A549 treated with dexamethasone at 1 μM for 4 hours (cell line): Measurements from ENCODE around the gene KISS1. TPM values are rescaled to one million over a fixed set of nuclear protein-coding genes. Genes with fewer than 3 reads are reported as not detected.

ENCODE experiments used
- total RNA-seq: library from RNA; stranded (reverse); fragments of 200-300 nt; extraction: Qiagen RNA extraction; gene quantifications from 5 replicates; pipeline ENCODE4 v1.2.3, GENCODE V29; 2022

The KISS1 gene, protein sequence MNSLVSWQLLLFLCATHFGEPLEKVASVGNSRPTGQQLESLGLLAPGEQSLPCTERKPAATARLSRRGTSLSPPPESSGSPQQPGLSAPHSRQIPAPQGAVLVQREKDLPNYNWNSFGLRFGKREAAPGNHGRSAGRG
- total RNA-seq = 0.24 to 0.95 TPM (median 0.42 TPM) in 5 replicates

DNA sequence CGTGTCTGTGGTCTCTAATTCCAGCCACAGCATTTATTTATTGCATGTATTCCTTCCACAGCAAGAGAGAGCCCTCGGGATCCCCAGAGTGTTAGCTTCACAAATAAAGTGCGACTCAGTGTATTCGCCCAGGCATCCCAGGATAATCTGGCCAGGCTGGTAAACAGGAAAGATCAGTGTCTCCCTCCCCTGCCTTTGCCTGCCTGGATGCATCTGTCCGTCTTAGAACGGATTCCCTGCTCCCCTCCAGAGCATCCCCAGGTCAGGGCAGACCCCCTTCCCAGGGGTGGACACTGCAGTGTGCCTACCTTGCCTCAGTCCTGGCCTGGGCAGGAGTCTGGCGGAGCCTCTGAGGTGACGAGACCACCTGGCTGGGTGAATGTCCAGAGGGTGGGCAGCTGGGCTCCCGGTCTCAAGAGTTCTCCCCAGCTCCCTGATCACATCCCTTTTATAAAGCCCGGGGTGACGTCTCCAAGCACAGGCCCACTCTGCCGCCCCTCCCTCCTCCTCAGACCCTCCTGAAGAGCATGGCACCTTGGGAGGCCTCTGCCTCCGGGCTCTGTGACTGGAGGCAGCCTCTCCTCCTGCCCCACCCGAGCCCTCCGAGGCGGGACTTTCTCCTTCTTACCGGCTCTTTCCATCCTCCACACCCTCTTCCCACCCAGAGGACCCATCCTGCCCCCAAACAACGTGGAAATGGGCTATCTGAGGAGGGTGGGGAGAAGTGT lies at the start of gene KISS1:
TSS of gene KISS1 (minus strand) at position 424 of the 728 bp plus-strand sequence. CDS start 3,615 bp downstream, outside the sequence.

DNA sequence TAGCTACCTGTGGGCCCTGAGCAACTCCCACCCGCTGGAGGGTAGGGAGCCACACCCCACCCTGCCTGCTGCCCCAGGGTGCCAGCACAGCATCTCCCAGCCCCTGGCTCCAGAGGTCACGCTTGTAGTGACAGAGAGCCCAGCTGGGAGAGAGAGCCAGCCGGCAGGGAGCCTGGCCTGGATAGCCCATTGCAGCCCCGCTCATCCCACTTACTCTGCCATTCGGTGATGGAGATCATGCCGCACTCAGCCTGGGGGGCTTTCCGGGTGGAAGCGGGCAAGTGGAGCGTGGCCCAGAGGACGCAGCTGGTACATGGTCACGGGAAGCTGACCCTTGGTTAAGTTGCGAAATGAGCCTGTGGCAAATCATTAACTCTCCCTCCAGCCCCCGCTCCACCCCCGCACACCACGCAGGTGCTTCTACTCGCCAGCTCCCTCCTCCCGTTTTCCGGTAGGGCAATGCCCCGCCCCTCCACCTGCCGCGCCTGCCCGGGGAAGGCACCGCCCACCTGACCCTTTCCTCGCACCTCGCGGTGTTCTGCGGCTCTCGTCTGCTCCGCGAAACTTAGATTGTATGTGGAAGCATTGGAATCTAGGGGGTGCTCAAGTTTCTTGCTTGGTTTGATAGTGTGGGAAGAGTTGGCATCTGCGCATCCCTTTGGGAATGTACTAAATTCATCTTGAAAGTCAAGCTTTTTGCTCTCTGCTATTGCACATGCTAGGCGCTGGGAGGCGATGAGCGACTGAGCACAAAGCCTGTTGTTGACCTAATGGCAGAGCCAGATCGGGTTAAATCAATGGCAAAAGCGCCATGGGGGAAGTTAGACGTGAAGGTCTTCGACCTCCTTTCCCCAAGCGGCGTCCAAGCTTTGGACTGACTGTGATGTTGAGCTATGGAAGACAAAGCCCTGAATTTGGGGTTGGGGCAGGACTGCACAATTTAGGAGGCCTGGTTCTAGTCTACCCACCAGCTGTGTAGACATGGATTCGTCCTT lies 17.7 kb upstream of the KISS1 start, which contains the start of gene GOLT1A:
TSS of gene GOLT1A (minus strand) at position 321 of the 995 bp plus-strand sequence. CDS start at position 239, 82 bp downstream.

DNA sequence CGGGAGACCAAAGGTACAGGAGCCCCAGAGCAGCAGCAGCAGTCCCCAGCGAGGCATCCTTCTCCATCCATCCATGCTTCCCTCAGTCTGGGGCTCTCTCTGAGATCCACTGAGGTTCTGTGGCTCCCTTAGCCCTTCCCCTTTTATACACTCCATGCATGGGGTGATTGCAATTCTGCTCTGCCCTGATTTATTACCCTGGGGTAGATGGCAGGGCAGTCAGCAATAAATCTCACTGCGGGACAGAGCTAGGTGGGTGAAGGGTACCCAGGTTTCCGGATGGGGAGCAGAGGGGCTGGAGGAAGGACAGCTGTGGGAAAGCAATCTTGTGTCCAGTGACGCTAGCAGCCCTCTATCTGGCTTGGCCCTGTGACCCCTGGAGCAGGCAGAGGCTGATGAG lies 30.1 kb downstream of the KISS1 start, which contains the start of gene REN:
TSS of gene REN (minus strand) at position 119 of the 400 bp plus-strand sequence. CDS start at position 75, 44 bp downstream.

DNA sequence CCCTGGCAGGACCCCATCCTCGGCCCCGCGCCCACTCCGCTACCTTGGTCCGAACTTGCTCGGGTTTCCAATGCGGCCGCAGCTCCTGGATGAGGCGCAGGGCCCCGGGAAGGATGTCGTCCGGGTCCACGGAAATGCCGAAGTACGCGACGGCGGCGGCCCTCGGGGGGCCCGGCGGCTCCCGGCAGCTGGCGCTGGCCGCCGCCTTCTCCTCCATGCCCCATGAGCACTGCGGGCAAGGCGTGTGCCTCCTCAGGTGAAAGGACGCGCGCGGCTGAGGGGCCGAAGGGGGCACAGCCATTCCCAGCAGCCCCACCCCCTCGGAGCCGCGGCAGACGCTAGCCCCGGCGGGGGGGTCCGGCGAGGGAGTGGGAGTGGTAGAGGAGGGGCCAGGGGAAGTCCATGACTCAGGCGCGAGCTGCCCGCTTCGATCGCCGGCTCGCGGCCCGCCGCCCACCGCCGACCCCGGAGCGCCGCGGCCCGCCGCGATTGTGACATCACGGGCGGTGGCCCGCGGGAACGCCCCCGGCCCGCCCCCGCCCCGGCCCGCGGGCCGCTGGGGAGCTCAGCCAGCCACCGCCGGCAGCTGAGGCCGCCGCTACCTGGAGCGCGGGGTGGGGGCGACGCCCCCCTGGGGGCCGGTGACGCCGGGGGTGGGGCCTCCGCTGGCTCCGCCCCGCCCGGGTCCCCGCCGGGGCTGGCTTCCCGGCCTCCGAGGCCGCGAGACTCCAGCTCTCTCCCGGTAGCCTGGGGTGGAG lies 44.6 kb downstream of the KISS1 start, which contains the start of gene ETNK2:
TSS of gene ETNK2 (minus strand) at position 493 of the 758 bp plus-strand sequence. CDS start at position 301, 192 bp downstream.

Other genes starting within 250 kb of the KISS1 start
- 17.3 to 27.5 TPM (median 21.8 TPM) in 5 replicates for gene SOX13, start 123.4 kb downstream of the KISS1 start, total RNA-seq
- 17.9 to 25.4 TPM (median 25.4 TPM) in 5 replicates for gene ETNK2, start 44.4 kb downstream of the KISS1 start, total RNA-seq
- 0.08 TPM in 1 of 5 replicates, not detected in the others for gene REN, start 30.2 kb downstream of the KISS1 start, total RNA-seq
- gene GOLT1A, start 17.5 kb upstream of the KISS1 start, total RNA-seq = 4.2 to 6.8 TPM (median 4.3 TPM) in 5 replicates
- gene PLEKHA6, start 163.4 kb upstream of the KISS1 start, total RNA-seq = 23.6 to 47.3 TPM (median 41.4 TPM) in 5 replicates
- gene PPP1R15B, start 215.3 kb upstream of the KISS1 start, total RNA-seq = 32.0 to 40.0 TPM (median 35.9 TPM) in 5 replicates